HTERT RPE-1 (cell line): ENCODE data around the gene KCNB1.

Source experiments
- in situ Hi-C: fragments of 300-500 bp; cut with MboI; formaldehyde crosslinking; loops from 4 replicates; pipeline ENCODE4 v1.14.3; 2020; ENCODE audit warnings: low sequenced_read_pairs

Gene KCNB1

GRCh38 chr20:49501917-49502316 lies 19.4 kb upstream of the KCNB1 start:
- in situ Hi-C loops = no loop called here

GRCh38 chr20:49497398-49497669 lies 14.9 kb upstream of the KCNB1 start:
- in situ Hi-C loops = no loop called here

GRCh38 chr20:49496553-49497397 lies 14.3 kb upstream of the KCNB1 start:
- in situ Hi-C loops = no loop called here

GRCh38 chr20:49496043-49496442 lies 13.6 kb upstream of the KCNB1 start:
- in situ Hi-C loops = no loop called here

- in situ Hi-C loops = no loop called here
Observed at GRCh38 chr20:49490689-49491088, 8.2 kb upstream of the KCNB1 start.

- in situ Hi-C loops = no loop called here
Observed at GRCh38 chr20:49489688-49490087, 7.2 kb upstream of the KCNB1 start.

- in situ Hi-C loops = no loop called here
Observed at GRCh38 chr20:49486064-49486463, 3.6 kb upstream of the KCNB1 start.

GRCh38 chr20:49485563-49485962 lies 3.1 kb upstream of the KCNB1 start:
- in situ Hi-C loops = no loop called here

- in situ Hi-C loops = no loop called here
Observed at GRCh38 chr20:49484180-49485140, 2.0 kb upstream of the KCNB1 start.

GRCh38 chr20:49483696-49484123 lies 1.2 kb upstream of the KCNB1 start:
- in situ Hi-C loops = no loop called here

- in situ Hi-C loops = no loop called here
Observed at GRCh38 chr20:49483018-49483695, 689 bp upstream of the KCNB1 start.

- in situ Hi-C loops = no loop called here
Observed at GRCh38 chr20:49482173-49482572, 295 bp downstream of the KCNB1 start.

- in situ Hi-C loops = no loop called here
Observed at GRCh38 chr20:49481116-49481515, 1.4 kb downstream of the KCNB1 start.

- in situ Hi-C loops = no loop called here
Observed at GRCh38 chr20:49480236-49480635, 2.2 kb downstream of the KCNB1 start.

GRCh38 chr20:49479785-49480184 lies 2.7 kb downstream of the KCNB1 start:
- in situ Hi-C loops = no loop called here

- in situ Hi-C loops = no loop called here
Observed at GRCh38 chr20:49478754-49479689, 3.4 kb downstream of the KCNB1 start.

- in situ Hi-C loops = no loop called here
Observed at GRCh38 chr20:49478266-49478665, 4.2 kb downstream of the KCNB1 start.

- in situ Hi-C loops = no loop called here
Observed at GRCh38 chr20:49477200-49477599, 5.3 kb downstream of the KCNB1 start.

- in situ Hi-C loops = no loop called here
Observed at GRCh38 chr20:49476016-49476355, 6.5 kb downstream of the KCNB1 start.

GRCh38 chr20:49475292-49476015 lies 7.0 kb downstream of the KCNB1 start:
- in situ Hi-C loops = no loop called here
